ENCODE measurements around the gene TGFA. TPM values are rescaled to one million over a fixed set of nuclear protein-coding genes. Genes with fewer than 3 reads are reported as not detected.
A peak's percentile ranks its signal among the peaks of the same experiment; 100 is the strongest.

The TGFA gene
- total and polyA plus RNA-seq, 11 donors = 0.50 to 4.9 (median 1.0) TPM

GRCh38 chr2:70596293-70596692 is 42.7 kb upstream of the TGFA start:
- H3K36me3 ChIP-seq = no peaks in the 10 kb centered on the region
- WGBS, 4 donors = 80 to 85% (median 81%) methylated on average over 6 of the region's 6 CpGs
- no peak overlapping the region for H3K27ac ChIP-seq
- peaks cover 0 to 15% (median 0%) of the 10 kb centered on the region in 12 donors for H3K9me3 ChIP-seq
- no peak for ATAC-seq
- no peaks in the 10 kb centered on the region for H3K4me1 ChIP-seq
- no peak overlapping the region for H3K4me3 ChIP-seq
- TF ChIP-seq CTCF (IDR thresholded peaks at IDR 0.05) = no peak
- TF ChIP-seq POLR2A (IDR thresholded peaks at IDR 0.05) = no peak
- DNase-seq = no peak
- no peaks in the 10 kb centered on the region for H3K27me3 ChIP-seq
- intact Hi-C loops (cut with DNase I) = no loop called here

- Histone ChIP-seq H3K9me3 (no peaks in the 10 kb centered on the region), H3K36me3 (no peaks in the 10 kb centered on the region), H3K27me3 (no peaks in the 10 kb centered on the region), H3K4me1 (no peaks in the 10 kb centered on the region), H3K4me3 (no peak overlapping the region), H3K27ac (no peak overlapping the region)
- TF ChIP-seq CTCF (IDR thresholded peaks at IDR 0.05) (no peak), POLR2A (IDR thresholded peaks at IDR 0.05) (no peak)
- ATAC-seq (no peak), DNase-seq (no peak)
- intact Hi-C loops (cut with DNase I) = no loop called here
- 88 to 90% (median 89%) methylated on average over 7 of the region's 7 CpGs for WGBS, 4 donors
These were observed 29.5 kb upstream of the TGFA start for GRCh38 chr2:70583091-70583490.

GRCh38 chr2:70580352-70580751 is 26.7 kb upstream of the TGFA start:
- intact Hi-C loops (cut with DNase I) = no loop called here
- Histone ChIP-seq H3K36me3 (no peaks in the 10 kb centered on the region), H3K4me1 (no peaks in the 10 kb centered on the region), H3K27ac (no peak overlapping the region), H3K27me3 (no peaks in the 10 kb centered on the region), H3K4me3 (no peak overlapping the region), H3K9me3 (peaks cover 0 to 6% (median 0%) of the 10 kb centered on the region in 12 donors)
- ATAC-seq = no peak
- no peak for TF ChIP-seq POLR2A (IDR thresholded peaks at IDR 0.05)
- TF ChIP-seq CTCF (IDR thresholded peaks at IDR 0.05) = no peak
- no peak for DNase-seq

GRCh38 chr2:70574618-70575017 is 21.0 kb upstream of the TGFA start:
- 46 to 56% (median 49%) methylated on average over 3 of the region's 3 CpGs for WGBS, 4 donors
- H3K36me3 ChIP-seq = no peaks in the 10 kb centered on the region
- peaks cover 0 to 6% (median 0%) of the 10 kb centered on the region in 9 donors for H3K27me3 ChIP-seq
- ATAC-seq (peak in 1 of 4 donors; percentile 54), DNase-seq (no peak)
- H3K4me3 ChIP-seq = peak overlapping the region in 1 of 12 donors; percentile 33
- peaks cover 0 to 7% (median 0%) of the 10 kb centered on the region in 12 donors for H3K9me3 ChIP-seq
- no peaks in the 10 kb centered on the region for H3K4me1 ChIP-seq
- H3K27ac ChIP-seq = no peak overlapping the region
- intact Hi-C loops (cut with DNase I) = no loop called here
- no peak for TF ChIP-seq POLR2A (IDR thresholded peaks at IDR 0.05)
- TF ChIP-seq CTCF (IDR thresholded peaks at IDR 0.05) = no peak

All from heart left ventricle (tissue), 16 donors.